NCI-H526 (cell line): ENCODE measurements around the gene TNFRSF11A.

ENCODE experiments used
- DNase-seq, 2 experiments: peaks; one replicate each; lab custom pipeline; 2025; lab: John Stamatoyannopoulos, UW

The TNFRSF11A gene

DNA sequence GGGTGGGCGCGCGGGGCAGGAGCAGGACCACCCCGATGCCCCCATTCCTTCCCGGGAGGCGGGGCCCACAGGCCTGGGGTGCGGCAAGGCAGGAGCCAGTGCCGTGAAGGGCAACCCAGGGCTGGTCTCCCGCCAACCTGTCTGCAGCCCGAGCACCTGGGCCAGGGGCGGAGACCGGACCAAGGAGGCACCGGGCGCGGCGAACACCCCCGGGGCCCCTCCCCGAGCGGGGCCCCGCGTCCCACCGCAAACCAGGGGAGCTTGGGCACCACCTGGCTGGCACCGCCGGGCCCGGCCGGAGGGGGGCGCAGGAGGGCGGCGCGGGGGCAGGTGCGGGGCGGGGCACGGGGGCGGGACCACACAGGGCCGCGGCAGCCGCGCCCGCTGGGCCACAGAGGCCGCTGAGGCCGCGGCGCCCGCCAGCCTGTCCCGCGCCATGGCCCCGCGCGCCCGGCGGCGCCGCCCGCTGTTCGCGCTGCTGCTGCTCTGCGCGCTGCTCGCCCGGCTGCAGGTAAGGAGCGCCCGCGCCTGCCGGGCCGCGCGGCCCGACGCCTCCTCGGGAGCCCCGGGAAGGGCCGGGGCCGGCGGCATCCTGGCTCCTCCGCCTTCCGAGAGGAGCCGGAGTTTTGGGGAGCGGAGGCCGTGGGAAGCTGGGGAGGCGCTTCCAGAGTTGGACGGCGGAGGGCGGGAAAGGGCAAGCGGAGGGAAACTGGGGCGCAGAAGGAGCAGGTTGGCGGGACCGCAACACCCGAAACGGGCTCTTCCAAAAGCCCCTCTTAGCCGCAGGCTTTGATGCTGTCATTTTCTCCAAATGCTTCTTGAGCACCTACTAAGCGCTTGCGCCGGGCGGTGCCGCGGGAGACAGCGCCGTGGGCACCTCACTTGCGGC, at the start of gene TNFRSF11A:
TNFRSF11A (plus strand) TSS at position 394 of the 889 bp plus-strand sequence; CDS start at position 437, 43 bp downstream.
- peak in 1 of 2 experiments; percentile 66 for DNase-seq

DNA sequence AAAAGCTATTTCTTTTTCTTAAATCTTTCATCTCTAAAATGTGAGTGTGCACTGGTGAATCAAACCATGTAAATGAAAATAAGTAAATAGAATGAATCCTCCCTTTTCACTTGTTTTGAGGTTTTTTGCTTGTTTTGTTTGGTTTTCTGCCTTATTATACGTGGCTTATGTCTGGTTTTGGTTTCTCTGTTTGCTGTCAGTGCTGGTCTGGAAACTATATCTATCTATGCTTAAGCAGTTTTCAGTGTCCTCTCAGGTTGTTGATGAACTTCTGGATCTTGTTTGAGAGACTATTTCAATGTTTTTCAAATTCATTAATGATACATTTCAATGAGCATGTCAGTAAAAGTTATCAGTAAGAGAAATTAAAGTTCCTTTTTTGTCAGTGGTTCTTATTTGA, 48.1 kb upstream of the TNFRSF11A start:
- no peak for DNase-seq

DNA sequence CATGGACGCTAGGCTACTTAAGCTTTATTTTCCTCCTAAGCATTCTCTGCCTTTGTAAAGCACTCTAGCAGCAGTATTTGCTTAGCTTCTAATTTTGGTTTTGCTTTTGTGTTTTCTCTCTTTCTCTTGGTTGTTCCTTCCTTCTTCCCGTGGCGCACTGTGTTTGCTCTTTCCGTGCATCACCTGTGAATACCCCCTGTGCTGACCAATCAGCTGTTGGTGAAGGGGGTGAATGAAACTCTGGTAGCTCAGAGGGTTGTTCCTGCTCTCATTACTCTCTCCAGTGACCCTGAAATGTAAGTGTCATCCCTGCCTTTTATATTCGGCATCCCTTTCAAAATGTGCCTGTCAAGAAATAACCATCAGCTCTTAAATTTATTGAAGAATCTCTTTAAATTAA, 45.5 kb upstream of the TNFRSF11A start:
- DNase-seq, result no peak

DNA sequence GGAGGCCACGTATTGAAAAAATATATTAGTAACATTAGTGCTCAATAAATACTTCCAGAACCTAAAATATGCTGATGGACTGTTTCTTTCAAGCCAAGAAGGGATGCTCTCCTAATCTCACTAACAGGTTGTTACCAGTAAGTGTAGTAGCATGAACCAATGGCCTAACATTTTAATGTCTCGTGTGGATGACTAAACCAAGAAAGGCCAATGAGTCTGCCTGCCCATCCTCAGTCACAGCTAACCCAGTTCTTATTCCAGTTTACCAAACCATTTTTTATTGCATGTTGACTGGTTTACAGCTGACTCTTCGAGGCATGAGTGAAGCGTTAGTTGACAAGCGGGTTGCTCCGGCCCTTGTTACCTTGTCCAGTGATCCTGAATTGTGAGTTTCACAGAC, 45.1 kb upstream of the TNFRSF11A start:
- no peak for DNase-seq

DNA sequence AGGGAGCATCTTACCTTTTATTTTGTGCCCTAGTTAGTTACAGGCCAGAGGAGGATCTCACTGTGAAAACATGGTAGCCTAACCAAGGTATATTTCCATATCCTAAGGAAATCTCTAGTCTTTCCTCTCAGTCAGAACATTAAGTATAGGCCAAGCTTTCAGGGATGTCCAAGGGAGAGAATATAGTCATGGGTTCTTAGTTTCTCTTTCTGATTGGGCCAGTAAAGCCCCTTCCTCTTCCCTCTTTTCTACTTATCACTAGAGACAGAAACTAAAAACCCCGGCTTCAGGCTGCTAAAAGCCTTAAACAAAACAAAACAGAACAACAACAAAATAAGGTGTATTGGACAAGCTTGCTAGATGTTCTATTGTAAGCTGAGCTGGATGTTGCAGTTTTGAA, 44.3 kb upstream of the TNFRSF11A start:
- DNase-seq, result no peak

DNA sequence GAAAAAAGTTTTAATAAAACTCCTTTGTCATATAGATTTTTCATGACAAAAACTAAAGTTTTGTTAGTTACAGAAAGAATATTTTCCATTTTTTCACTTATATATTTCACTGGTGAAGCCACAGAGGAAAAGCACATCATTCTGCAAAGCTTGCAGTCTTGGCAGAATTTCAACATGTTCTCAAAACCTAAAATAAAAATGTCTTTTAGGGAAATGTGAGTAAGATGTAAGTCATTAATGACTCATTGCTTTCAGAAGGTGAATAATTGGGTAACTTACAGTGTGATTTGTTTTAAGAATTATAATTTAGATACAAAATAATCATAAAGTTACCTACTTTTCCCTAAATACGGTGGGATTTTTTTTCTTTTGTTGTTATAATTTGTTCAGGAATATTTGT, 43.4 kb upstream of the TNFRSF11A start:
- DNase-seq, result no peak

DNA sequence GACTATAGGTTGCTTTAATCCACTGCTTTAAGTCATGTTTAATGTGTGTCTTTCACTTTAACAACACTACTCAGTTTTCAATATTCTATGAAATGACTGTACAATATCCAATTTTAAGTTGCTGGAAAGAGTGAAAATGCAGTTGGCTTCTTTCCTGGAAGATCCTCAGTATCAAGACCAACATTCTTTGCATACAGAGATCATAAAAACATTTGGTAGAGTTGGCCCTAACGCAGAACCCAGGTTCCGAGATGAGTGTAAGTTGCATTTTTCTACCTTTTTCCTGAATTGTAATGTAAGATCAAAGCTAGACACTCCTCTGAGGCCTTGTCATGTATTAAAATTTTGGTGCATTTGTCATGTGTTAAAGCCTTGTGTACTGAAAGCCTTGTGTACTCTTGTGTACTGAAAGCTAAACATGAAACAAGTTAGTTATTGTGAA, 42.9 kb upstream of the TNFRSF11A start:
- DNase-seq, result no peak

DNA sequence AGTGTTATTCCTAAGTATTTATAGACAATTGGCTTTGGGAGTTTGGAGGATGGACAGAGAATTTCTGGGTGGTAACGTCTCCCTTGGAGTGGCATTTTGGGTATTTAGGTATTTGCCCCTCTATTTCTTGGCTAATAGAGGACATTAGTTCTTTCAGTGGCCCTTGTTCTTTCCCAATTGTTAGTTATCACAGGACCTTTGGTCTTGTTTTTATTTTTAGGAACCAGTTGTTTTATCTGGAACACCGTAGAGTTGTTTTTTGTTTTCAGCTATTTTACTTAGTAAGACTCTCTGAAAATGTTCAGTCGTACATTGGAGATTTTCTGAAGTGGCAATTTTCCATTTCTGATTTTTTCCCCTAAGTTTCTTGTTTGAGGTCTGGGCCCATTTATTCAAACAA, 40.5 kb upstream of the TNFRSF11A start:
- no peak for DNase-seq

DNA sequence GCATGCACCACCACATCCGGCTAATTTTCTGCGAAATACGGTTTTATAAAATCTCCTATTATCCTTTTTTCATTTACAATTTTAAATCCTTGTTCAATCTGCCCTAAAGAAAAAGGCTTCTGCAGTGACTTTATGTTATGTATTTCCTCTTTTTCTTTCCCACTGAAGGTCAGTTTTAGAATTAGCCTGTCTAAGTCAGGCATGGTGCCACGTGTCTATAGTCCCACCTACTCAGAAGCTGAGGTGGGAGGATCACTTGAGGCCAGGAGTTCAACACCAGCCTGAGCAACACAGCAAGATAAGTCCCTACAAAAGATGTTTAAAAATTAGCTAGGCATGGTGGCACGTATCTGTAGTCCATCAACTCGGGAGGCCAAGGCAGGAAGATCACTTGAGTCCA, 39.8 kb upstream of the TNFRSF11A start:
- no peak for DNase-seq

DNA sequence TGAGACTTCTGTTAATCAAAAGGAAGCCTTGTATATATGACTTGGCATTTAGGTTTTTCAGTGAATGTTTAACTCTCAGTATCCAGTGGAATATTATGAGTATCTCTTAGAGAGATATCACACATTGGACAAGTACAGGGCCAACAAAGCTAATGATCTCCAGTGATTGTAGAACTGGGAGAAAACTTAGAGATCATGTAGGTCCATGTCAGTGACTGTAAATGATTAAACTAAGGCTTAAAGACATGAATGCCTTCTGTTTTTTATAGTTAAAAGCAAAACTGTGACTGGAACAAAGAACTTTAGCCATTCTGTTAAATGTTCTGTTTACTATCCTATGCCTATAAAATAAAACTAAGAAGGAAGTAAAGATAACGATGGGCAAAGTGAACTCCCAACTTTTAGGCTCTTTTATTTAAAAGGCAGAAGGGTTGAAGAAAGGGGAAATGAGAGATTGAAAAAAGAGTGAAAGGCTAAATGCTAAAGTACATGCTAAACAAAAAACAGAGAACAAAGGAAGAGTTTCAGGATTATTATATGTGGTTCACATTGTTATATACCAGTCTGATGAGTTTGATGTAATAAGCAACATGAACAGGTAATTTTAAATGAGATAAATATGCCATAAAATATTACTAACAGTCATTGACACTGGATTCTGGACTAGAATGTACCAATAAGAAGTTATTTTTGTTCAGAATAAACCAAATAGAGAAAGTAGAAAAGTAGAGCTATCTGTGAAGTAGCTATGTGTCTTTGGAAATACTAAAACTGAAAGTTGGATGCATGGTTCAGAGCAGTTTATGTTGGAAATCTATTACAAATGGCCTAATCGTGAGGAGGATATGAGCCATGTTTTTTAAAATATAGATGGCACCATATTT, 37.1 kb upstream of the TNFRSF11A start:
- no peak for DNase-seq

DNA sequence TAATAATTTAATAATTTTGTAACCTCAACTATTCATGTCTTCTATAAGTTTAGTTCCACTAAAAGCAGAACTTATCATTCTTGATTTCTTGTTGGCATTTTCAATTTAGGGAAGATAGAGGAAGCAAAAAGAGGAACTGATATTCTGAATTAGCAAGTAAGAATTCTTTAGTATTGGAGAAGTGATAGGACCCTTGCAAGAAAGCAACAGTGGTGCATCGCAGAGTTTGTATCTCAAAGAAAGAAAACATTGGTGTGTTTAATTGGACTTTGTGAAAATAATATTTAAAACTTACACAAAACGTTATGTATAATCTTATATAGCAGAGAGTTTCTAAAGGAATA, 36.5 kb upstream of the TNFRSF11A start:
- no peak for DNase-seq

DNA sequence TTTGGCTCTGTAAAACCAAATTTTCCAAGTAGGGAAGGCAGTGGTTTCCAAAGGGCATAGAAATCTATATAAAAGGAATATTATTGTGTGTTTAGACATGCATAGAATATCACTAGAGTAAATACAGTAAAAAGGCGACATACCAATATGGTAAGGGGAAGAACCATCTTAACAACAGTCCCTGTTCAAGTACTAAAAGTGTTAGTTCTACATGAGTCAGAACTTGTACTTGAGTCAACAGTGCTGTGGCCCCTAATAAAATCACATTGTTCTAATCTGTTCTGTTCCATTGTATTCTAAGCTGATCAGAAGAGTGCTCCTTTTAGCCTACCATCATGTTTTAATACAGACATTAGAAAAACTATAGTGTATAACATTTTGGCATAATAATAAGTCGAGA, 36.1 kb upstream of the TNFRSF11A start:
- DNase-seq, result no peak

DNA sequence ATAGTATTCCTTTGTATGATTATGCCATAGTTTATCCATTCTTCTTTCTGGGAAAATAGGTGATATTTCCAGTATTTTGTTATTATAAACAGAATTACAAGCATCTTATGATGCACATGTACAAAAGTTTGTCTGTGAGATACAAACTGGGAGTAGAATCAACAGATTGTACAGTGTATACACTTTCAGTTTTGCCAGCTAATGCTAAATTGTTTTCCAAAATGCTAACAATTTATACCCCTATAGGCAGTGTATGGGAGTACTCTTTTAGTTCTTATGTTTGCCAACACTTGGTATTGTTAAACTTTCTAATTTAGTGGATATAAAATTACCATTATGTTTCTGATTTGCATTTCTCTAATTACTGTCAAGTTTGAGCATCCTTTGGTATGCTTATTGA, 31.0 kb upstream of the TNFRSF11A start:
- DNase-seq, result no peak

DNA sequence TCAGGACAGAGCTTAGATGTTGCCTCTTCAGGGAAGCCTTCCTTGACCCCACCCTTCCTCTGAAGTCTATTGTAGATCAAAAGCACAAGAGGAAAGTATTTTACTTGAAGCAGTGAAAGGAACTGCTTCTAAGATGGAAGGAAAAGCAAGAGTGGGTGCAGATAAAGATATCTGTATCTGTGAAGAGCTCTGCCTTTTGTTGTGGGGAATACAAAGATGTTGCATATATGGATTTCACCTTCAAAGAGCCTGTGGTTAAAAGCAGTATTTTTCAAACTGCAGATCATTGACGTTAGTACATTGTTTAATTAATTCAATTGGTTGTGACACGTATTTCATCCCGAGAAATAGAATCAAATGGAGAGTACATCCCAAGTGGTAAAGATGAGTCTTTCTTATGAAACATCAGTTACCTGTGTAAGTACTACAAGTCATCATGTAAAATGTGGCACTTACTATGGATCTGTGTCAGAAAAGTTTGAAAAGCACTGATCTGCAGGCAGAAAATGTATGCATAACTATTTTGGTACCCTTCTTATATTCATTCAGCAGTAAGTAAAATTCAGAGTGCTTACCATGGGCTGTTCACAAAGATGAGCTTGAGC, 24.6 kb upstream of the TNFRSF11A start:
- DNase-seq, result no peak

DNA sequence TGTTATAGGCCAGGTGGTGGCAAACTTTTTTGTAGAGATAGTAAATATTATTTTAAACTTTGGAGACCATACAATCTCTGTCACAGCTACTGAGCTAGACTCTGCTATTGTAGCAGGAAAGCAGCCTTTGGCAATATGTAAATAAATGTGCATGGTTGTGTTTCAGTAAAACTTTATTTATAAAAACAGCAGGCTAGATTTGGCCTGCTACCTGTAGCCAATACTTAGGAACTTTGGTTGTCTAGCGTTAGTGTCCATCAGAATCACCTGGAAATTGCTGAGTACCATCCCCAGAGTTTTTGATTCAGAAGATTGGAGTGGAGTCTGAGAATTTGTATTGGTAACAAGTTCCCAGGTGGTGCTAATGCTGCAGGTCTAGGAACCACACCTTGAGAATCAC, 23.8 kb upstream of the TNFRSF11A start:
- DNase-seq, result no peak

DNA sequence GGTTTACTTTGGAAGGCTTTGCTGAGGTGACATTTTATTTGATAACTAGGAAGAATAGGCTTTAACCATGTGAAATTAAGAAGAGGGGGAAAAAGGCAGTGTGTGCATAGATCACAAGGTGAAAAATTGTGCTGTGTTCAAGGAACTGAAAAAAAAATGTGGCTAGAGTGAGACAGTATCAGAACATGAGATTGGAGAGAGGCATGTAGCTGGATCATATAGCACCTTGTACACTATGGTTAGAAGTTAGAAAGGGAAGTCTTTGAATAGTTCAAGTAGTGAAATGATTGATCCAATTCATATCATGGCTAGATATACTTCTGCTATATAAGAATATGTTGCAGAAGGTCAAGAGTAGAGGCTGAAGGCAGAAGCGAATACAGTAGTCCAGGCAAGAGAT, 12.3 kb upstream of the TNFRSF11A start:
- DNase-seq, result no peak

DNA sequence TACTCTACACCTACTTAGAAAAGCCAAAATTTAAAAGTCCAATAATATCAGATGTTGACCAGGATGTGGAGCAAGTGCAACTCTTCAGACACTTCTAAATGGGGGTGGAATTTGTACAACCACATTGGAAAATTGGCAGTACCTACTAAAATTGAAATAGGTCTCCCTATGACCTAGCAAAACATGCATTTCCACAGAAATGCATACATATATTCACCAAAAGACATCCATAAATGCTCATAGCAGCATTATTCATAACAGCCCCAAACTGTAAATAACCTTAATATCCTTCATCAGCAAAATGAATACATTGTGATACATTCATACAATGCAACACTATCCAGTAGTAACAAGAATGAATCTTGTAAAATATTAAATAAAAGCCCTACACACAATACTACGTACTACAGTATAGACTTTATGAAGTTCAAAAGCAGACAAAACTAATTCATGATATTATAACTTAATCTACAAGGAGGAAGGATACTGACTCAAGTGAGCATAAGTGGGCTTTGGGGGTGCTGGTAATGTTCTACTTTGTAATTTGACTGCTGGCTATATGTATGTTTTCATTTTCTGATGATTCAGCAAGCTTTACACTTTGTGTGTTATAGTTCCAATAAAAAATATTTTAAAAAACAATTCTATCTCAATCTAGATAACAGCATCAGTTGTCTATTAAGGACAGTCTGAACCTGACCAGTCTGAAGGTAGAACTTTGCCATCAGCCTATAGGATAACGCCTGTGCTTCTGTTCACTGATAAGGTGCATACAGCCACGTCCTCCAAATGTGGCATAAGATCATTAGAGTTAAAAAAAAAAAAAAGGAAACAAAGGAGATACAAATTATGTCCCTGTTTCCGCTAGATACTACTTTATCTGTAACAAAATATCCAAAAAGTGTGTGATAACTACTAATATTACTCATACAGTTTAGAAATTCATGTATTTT, 6.6 kb upstream of the TNFRSF11A start:
- DNase-seq, result no peak

DNA sequence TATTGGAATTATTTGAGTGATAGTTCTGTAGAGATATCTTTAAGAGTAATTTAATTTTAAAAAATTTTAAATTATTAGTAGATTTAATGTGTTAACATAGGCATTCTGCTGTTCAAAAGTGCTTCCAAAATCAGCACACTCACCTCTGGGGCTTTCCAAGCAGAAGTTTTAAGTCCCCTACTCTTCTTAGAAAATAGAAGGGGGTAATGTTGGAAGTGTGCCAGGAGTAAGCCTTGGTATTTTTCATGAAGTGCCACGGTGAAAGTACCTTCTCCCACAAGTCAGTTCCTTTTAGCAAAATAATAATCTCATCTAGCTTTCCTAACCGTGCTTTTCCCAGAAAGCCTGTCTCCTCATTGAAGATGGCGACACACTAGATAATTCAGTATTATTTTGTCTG, 3.9 kb upstream of the TNFRSF11A start:
- DNase-seq, result no peak

DNA sequence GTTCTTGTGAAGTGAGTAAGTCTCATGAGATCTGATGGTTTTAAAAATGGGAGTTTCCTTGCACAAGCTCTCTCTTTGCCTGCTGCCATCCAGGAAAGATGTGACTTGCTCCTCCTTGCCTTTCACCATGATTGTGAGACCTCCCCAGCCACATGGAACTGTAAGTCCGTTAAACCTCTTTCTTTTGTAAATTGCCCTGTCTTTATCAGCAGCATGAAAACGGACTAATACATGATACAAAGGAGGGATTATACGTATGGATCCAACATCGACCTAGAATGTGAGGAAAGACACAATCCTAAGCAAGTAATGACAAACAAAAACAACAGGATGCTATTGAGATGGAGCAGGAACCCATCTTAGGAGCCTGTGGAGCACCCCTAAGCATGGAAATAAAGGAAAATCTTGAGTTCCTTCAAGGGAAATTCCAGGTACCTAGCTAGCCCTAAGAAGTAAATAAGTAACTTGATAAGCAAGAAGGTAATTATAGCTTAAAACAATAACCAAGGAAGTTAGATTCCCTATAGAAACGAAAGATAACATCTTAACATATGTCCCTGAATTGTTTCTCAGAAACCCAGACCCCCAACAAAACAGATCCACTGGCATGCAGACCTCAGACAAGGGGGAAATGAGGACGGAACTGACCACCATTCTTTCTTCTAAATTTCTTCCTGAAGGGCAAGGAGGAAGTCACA, 1.5 kb upstream of the TNFRSF11A start:
- no peak for DNase-seq

DNA sequence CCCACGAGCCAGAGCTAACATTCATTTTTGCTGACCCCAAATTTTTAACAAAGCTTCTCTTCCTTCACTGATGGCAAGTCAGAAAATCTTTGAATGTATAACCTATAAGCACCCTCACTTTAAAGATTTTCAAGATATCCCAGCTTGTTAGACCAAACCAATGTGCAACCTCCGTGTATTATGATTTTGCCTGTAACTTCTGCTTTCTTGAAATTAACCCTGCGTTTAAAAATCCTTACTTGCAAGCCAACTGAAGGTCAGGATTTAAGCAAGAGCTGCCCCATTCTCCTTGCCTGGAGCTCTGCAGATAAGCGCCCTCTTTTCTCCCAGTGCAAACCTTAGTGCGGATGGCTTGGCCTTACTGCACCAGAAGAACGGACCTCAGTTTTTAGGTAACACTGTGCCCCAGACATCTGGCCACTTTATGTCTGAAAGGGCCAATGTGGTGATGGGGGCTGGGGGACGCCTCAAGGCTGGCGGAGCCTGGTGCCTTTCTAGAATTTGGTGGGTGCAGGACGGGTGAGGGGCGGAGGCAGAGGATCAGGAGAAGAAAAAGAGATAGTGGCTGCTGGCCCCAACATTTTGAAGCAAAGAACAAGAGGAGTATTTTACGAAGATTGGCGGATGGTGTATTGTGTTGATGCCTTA, 805 bp upstream of the TNFRSF11A start:
- no peak for DNase-seq
